ENCODE data around the gene ITGBL1. TPM values are rescaled to one million over a fixed set of nuclear protein-coding genes. Genes with fewer than 3 reads are reported as not detected.

The ITGBL1 gene
- 0.21 TPM for polyA plus RNA-seq (2013, experiment 1 of 2)
- 0.23 TPM for polyA plus RNA-seq (2013, experiment 2 of 2)

- H3K79me1 ChIP-seq (replicated peaks; ENCODE audit: low read length, poor library complexity, severe bottlenecking), result no peaks in the 10 kb centered on the region
- no peaks in the 10 kb centered on the region for H3K36me3 ChIP-seq (ENCODE audit: control insufficient read depth in 1 of 2, insufficient read depth in 2 of 2, low read depth in 1 of 2, low read length in 2 of 2)
- peak within 1 kb of the TSS; percentile 36 for H2AFZ ChIP-seq (ENCODE audit: low read depth, low read length)
- no peaks in the 10 kb centered on the region for H3K27me3 ChIP-seq (ENCODE audit: control insufficient read depth in 1 of 2, insufficient read depth in 1 of 2, low read length in 2 of 2)
- H3K9me3 ChIP-seq (ENCODE audit: control insufficient read depth, low read length), result no peaks in the 10 kb centered on the region
- H3K27ac ChIP-seq (ENCODE audit: low read length, poor library complexity, severe bottlenecking), result no peak within 1 kb of the TSS
- H3K9ac ChIP-seq (ENCODE audit: low read length), result peak within 1 kb of the TSS; percentile 91
- H3K4ac ChIP-seq (ENCODE audit: low read depth in 1 of 2, low read length in 2 of 2), result peak within 1 kb of the TSS; percentile 0 to 87
- peak within 1 kb of the TSS in 1 of 2 experiments; percentile 93 for H3K4me3 ChIP-seq (ENCODE audit: insufficient read depth in 1 of 2, low read depth in 1 of 2, low read length in 2 of 2)
- H4K91ac ChIP-seq (ENCODE audit: low read length), result peak within 1 kb of the TSS; percentile 86
- H2BK120ac ChIP-seq (ENCODE audit: low read depth, low read length), result peak within 1 kb of the TSS; percentile 85
- H3K18ac ChIP-seq (ENCODE audit: low read depth in 1 of 2, low read length in 2 of 2), result peak within 1 kb of the TSS; percentile 5 to 79
- H2BK12ac ChIP-seq (ENCODE audit: low read length in 2 of 2), result peak within 1 kb of the TSS; percentile 84 to 95
- H2BK5ac ChIP-seq (ENCODE audit: low read depth, low read length, poor library complexity, severe bottlenecking), result no peak within 1 kb of the TSS
- H3K23ac ChIP-seq (ENCODE audit: low read length in 2 of 2), result no peak within 1 kb of the TSS
- H4K8ac ChIP-seq (ENCODE audit: low read length), result peak within 1 kb of the TSS; percentile 77
- no peak within 1 kb of the TSS for H2BK15ac ChIP-seq (ENCODE audit: low read depth, poor library complexity, severe bottlenecking)
- peak within 1 kb of the TSS; percentile 79 for H2AK5ac ChIP-seq (ENCODE audit: low read length, severe bottlenecking)
- WGBS, result 92% methylated on average over 17 of the region's 18 CpGs
- peak within 1 kb of the TSS; percentile 70 for H3K4me2 ChIP-seq (ENCODE audit: low read length, poor library complexity, severe bottlenecking)
- H3K4me1 ChIP-seq (ENCODE audit: control insufficient read depth, insufficient read depth, low read depth, low read length), result peaks cover 19% of the 10 kb centered on the region
- DNase-seq, result peak; percentile 14
- H3K14ac ChIP-seq (ENCODE audit: low read length in 2 of 2), result no peak within 1 kb of the TSS
Observed at GRCh38 chr13:101452519-101453485, at the start of gene ITGBL1. Gene ITGBL1, plus strand, starts transcription at chr13:101452675. Its CDS starts 159 bp downstream, at chr13:101452834.

GRCh38 chr13:101406791-101407190, 45.7 kb upstream of the ITGBL1 start:
- no peak overlapping the region for H3K14ac ChIP-seq (ENCODE audit: low read length in 2 of 2)
- H3K36me3 ChIP-seq (ENCODE audit: control insufficient read depth in 1 of 2, insufficient read depth in 2 of 2, low read depth in 1 of 2, low read length in 2 of 2), result no peaks in the 10 kb centered on the region
- no peak overlapping the region for H3K27ac ChIP-seq (ENCODE audit: low read length, poor library complexity, severe bottlenecking)
- no peaks in the 10 kb centered on the region for H3K79me1 ChIP-seq (replicated peaks; ENCODE audit: low read length, poor library complexity, severe bottlenecking)
- H3K9me3 ChIP-seq (ENCODE audit: control insufficient read depth, low read length), result no peaks in the 10 kb centered on the region
- H3K27me3 ChIP-seq (ENCODE audit: control insufficient read depth in 1 of 2, insufficient read depth in 1 of 2, low read length in 2 of 2), result no peaks in the 10 kb centered on the region
- no peak overlapping the region for H2AFZ ChIP-seq (ENCODE audit: low read depth, low read length)
- no peak overlapping the region for H2BK12ac ChIP-seq (ENCODE audit: low read length in 2 of 2)
- H4K8ac ChIP-seq (ENCODE audit: low read length), result no peak overlapping the region
- WGBS, result no CpG with 5 or more reads among the region's 1 CpG
- no peak overlapping the region for H3K4me3 ChIP-seq (ENCODE audit: insufficient read depth in 1 of 2, low read depth in 1 of 2, low read length in 2 of 2)
- no peak overlapping the region for H3K4ac ChIP-seq (ENCODE audit: low read depth in 1 of 2, low read length in 2 of 2)
- no peak overlapping the region for H4K91ac ChIP-seq (ENCODE audit: low read length)
- H3K9ac ChIP-seq (ENCODE audit: low read length), result no peak overlapping the region
- H3K18ac ChIP-seq (ENCODE audit: low read depth in 1 of 2, low read length in 2 of 2), result no peak overlapping the region
- H3K23ac ChIP-seq (ENCODE audit: low read length in 2 of 2), result no peak overlapping the region
- H2BK15ac ChIP-seq (ENCODE audit: low read depth, poor library complexity, severe bottlenecking), result no peak overlapping the region
- no peaks in the 10 kb centered on the region for H3K4me1 ChIP-seq (ENCODE audit: control insufficient read depth, insufficient read depth, low read depth, low read length)
- H2AK5ac ChIP-seq (ENCODE audit: low read length, severe bottlenecking), result no peak overlapping the region
- H2BK120ac ChIP-seq (ENCODE audit: low read depth, low read length), result no peak overlapping the region
- no peak for DNase-seq
- H2BK5ac ChIP-seq (ENCODE audit: low read depth, low read length, poor library complexity, severe bottlenecking), result no peak overlapping the region
- H3K4me2 ChIP-seq (ENCODE audit: low read length, poor library complexity, severe bottlenecking), result no peak overlapping the region

- Histone ChIP-seq H3K4me3 (ENCODE audit: insufficient read depth in 1 of 2, low read depth in 1 of 2, low read length in 2 of 2) (no peak overlapping the region), H3K79me1 (replicated peaks; ENCODE audit: low read length, poor library complexity, severe bottlenecking) (no peaks in the 10 kb centered on the region), H3K4me2 (ENCODE audit: low read length, poor library complexity, severe bottlenecking) (no peak overlapping the region), H3K9ac (ENCODE audit: low read length) (no peak overlapping the region), H3K14ac (ENCODE audit: low read length in 2 of 2) (no peak overlapping the region), H4K8ac (ENCODE audit: low read length) (no peak overlapping the region), H3K23ac (ENCODE audit: low read length in 2 of 2) (no peak overlapping the region), H4K91ac (ENCODE audit: low read length) (no peak overlapping the region), H2AFZ (ENCODE audit: low read depth, low read length) (no peak overlapping the region), H3K4ac (ENCODE audit: low read depth in 1 of 2, low read length in 2 of 2) (no peak overlapping the region), H3K4me1 (ENCODE audit: control insufficient read depth, insufficient read depth, low read depth, low read length) (no peaks in the 10 kb centered on the region), H3K36me3 (ENCODE audit: control insufficient read depth in 1 of 2, insufficient read depth in 2 of 2, low read depth in 1 of 2, low read length in 2 of 2) (no peaks in the 10 kb centered on the region), H2BK5ac (ENCODE audit: low read depth, low read length, poor library complexity, severe bottlenecking) (no peak overlapping the region), H2BK15ac (ENCODE audit: low read depth, poor library complexity, severe bottlenecking) (no peak overlapping the region), H2BK120ac (ENCODE audit: low read depth, low read length) (no peak overlapping the region), H3K27ac (ENCODE audit: low read length, poor library complexity, severe bottlenecking) (no peak overlapping the region), H3K9me3 (ENCODE audit: control insufficient read depth, low read length) (no peaks in the 10 kb centered on the region), H3K18ac (ENCODE audit: low read depth in 1 of 2, low read length in 2 of 2) (peak overlapping the region in 1 of 2 experiments; percentile 1), H2AK5ac (ENCODE audit: low read length, severe bottlenecking) (no peak overlapping the region), H3K27me3 (ENCODE audit: control insufficient read depth in 1 of 2, insufficient read depth in 1 of 2, low read length in 2 of 2) (no peaks in the 10 kb centered on the region), H2BK12ac (ENCODE audit: low read length in 2 of 2) (no peak overlapping the region)
- WGBS, result 76% methylated on average over 9 of the region's 9 CpGs
- no peak for DNase-seq
Observed at GRCh38 chr13:101408154-101408553, 44.3 kb upstream of the ITGBL1 start.

- Histone ChIP-seq H3K4ac (ENCODE audit: low read depth in 1 of 2, low read length in 2 of 2) (no peak overlapping the region), H3K4me3 (ENCODE audit: insufficient read depth in 1 of 2, low read depth in 1 of 2, low read length in 2 of 2) (no peak overlapping the region), H2BK15ac (ENCODE audit: low read depth, poor library complexity, severe bottlenecking) (no peak overlapping the region), H2BK5ac (ENCODE audit: low read depth, low read length, poor library complexity, severe bottlenecking) (no peak overlapping the region), H2BK12ac (ENCODE audit: low read length in 2 of 2) (no peak overlapping the region), H3K4me2 (ENCODE audit: low read length, poor library complexity, severe bottlenecking) (no peak overlapping the region), H4K8ac (ENCODE audit: low read length) (no peak overlapping the region), H3K23ac (ENCODE audit: low read length in 2 of 2) (no peak overlapping the region), H3K18ac (ENCODE audit: low read depth in 1 of 2, low read length in 2 of 2) (no peak overlapping the region), H3K9me3 (ENCODE audit: control insufficient read depth, low read length) (no peaks in the 10 kb centered on the region), H4K91ac (ENCODE audit: low read length) (no peak overlapping the region), H2BK120ac (ENCODE audit: low read depth, low read length) (no peak overlapping the region), H3K14ac (ENCODE audit: low read length in 2 of 2) (no peak overlapping the region), H3K79me1 (replicated peaks; ENCODE audit: low read length, poor library complexity, severe bottlenecking) (no peaks in the 10 kb centered on the region), H3K27ac (ENCODE audit: low read length, poor library complexity, severe bottlenecking) (no peak overlapping the region), H3K4me1 (ENCODE audit: control insufficient read depth, insufficient read depth, low read depth, low read length) (no peaks in the 10 kb centered on the region), H3K36me3 (ENCODE audit: control insufficient read depth in 1 of 2, insufficient read depth in 2 of 2, low read depth in 1 of 2, low read length in 2 of 2) (no peaks in the 10 kb centered on the region), H2AK5ac (ENCODE audit: low read length, severe bottlenecking) (no peak overlapping the region), H3K27me3 (ENCODE audit: control insufficient read depth in 1 of 2, insufficient read depth in 1 of 2, low read length in 2 of 2) (no peaks in the 10 kb centered on the region), H2AFZ (ENCODE audit: low read depth, low read length) (no peak overlapping the region), H3K9ac (ENCODE audit: low read length) (no peak overlapping the region)
- no peak for DNase-seq
- 75% methylated on average over 4 of the region's 6 CpGs for WGBS
Observed at GRCh38 chr13:101408992-101409656, 43.4 kb upstream of the ITGBL1 start.
